ENCODE measurements around the gene MAPK1. TPM values are rescaled to one million over a fixed set of nuclear protein-coding genes. Genes with fewer than 3 reads are reported as not detected.
"Not testable (repeated sequence)": the region's sequence is repeated elsewhere in the genome, so short reads cannot be mapped to it uniquely, and the experiment has no call there.

MAPK1 gene
- total RNA-seq, 2 experiments from 2014 or later, result 96.1 to 106 TPM

DNA sequence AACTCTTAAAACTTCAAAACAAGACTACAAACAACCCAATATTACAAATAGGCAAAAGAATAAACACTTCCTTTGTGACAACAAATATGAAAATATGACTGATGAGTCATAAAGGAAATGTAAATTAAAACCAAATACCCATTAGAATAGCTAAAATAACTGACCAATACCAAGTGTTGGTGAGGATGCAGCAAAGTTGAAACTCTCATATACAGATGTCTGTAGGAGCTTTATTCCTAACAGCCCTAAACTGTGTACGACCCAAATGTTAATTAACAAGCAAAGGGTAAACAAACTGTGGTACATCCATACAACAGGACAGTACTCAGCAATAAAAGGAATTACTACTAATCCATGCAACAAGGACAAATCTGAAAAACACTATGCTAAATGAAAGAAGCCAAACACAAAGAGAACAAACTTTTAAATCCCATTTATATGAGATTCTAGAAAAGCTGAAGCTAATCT, 43.0 kb downstream of the MAPK1 start:
- Mint-ChIP-seq H3K27ac (no peak overlapping the region), H3K4me3 (no peak overlapping the region), H3K9me3 (no peaks in the 10 kb centered on the region), H3K36me3 (peaks cover 2% of the 10 kb centered on the region), H3K27me3 (no peaks in the 10 kb centered on the region), H3K4me1 (peaks cover 55% of the 10 kb centered on the region)
- DNase-seq, result no peak

DNA sequence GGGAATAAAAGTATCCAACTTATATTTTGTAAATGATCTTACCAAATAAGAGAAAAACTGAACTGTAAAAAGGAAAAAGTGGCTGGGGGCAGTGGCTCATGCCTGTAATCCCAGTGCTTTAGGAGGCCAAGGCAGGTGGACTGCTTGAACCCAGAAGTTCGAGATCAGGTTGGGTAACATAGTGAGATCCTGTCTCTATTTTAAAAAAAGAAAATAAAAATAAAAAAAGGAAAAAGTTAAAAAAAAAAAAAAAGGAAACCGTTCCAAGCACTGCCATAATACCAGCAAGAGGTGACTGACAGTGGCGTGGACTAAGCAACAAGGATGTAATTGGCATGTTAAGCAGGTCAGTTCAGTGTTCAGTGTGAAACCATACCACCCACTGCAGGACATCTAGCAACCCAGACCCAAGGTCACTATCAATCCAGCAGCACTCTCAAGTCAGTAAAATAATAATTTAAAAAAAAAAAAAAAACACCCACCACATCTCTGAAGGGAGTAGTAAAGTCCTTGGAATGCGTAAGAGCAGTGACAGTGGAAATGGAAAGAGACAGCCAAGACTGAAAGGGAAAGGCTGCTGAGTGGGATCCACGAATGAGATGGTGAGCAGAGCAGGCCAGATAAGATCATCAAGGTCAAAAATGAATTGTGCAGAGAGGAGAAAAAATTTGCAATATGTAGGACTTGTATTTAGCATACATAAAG, 43.6 kb downstream of the MAPK1 start:
- peaks cover 2% of the 10 kb centered on the region for H3K36me3 Mint-ChIP-seq
- H3K27ac Mint-ChIP-seq, result no peak overlapping the region
- H3K4me1 Mint-ChIP-seq, result peaks cover 54% of the 10 kb centered on the region
- H3K4me3 Mint-ChIP-seq, result no peak overlapping the region
- H3K9me3 Mint-ChIP-seq, result no peaks in the 10 kb centered on the region
- no peak for DNase-seq
- no peaks in the 10 kb centered on the region for H3K27me3 Mint-ChIP-seq

DNA sequence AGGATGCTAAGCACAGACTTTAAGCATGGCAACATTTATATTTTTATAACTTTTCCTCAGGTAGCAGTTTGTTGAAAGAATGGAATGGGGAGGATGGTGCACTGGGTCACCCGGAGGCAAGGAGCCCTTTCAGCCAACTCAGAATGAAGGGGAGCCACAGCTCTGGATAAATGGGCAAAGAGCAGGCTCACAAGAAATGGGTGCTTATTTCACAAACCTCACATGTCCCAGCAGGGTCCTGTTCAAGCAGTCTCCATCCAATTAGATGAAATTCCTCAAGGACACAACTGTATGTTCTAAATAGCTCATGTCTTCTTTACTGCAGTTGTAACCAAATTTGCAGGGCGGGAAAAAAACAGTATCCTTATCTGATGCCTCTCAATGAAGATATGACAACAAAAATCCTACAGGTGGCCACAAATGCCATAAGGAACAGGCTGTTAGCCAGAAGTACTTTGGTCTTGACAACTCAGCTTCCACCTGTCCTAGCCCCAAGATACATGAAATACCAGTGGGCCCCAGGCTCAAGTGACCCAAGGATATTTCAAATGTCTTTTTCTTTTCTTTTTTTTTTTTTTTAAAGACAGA, 48.2 kb downstream of the MAPK1 start:
- H3K36me3 Mint-ChIP-seq, result peaks cover 21% of the 10 kb centered on the region
- H3K9me3 Mint-ChIP-seq, result no peaks in the 10 kb centered on the region
- H3K4me3 Mint-ChIP-seq, result no peak overlapping the region
- no peak for DNase-seq
- no peak overlapping the region for H3K27ac Mint-ChIP-seq
- H3K4me1 Mint-ChIP-seq, result peaks cover 56% of the 10 kb centered on the region
- no peaks in the 10 kb centered on the region for H3K27me3 Mint-ChIP-seq

DNA sequence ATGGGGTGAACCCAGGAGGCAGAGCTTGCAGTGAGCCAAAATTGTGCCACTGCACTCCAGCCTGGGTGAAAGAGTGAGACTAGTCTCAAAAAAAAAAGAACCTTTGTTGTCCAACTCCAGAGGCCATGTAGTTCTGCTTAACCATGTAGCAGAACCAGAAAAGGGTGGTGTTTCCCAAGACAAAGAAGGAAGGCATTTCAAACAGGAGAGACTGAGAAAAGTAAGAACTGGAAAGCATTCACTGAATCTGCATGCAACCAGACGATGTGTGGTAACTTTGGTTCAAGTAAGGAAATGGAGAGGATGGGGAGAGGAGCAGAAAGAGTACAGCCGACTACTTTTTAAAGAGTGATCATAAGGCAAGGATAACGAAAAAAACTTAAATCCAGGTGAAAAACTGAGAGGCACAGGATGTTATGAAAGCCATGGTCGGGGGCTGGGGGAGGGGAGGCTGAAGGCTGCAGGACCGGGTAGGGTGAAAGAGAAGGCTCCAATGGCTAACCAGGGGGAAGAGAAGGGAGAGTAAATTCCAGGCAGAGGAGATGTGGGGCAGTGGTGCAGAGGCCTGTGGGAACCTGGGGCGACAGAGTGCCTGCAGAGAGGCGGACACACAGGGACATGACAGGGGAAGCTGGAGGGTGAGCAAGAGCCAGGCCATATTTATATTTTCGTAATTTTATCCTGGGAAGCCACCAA, 48.8 kb downstream of the MAPK1 start:
- H3K27me3 Mint-ChIP-seq, result no peaks in the 10 kb centered on the region
- no peak overlapping the region for H3K4me3 Mint-ChIP-seq
- peak overlapping the region; percentile 19 for H3K27ac Mint-ChIP-seq
- H3K9me3 Mint-ChIP-seq, result no peaks in the 10 kb centered on the region
- peaks cover 56% of the 10 kb centered on the region for H3K4me1 Mint-ChIP-seq
- H3K36me3 Mint-ChIP-seq, result peaks cover 23% of the 10 kb centered on the region
- DNase-seq, result no peak

DNA sequence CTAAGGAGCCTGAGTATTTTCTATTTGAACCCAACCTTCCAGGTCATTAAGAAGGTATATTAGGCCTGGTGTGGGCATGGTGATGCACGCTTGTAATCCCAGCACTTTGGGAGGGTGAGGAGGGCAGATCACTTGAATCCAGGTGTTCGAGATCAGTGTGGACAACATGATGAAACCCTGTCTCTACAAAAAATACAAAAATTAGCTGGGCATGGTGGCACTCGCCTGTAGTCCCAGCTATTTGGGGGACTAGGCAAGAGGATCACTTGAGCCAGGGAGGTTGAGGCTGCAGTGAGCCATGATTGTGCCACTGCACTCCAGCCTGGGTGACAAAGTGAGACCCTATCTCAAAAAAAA, 50.0 kb downstream of the MAPK1 start:
- DNase-seq, H3K27me3 Mint-ChIP-seq, H3K4me3 Mint-ChIP-seq, H3K9me3 Mint-ChIP-seq: not testable (repeated sequence)
- H3K27ac Mint-ChIP-seq, result peak overlapping the region; percentile 91
- H3K4me1 Mint-ChIP-seq, result peaks cover 50% of the 10 kb centered on the region
- H3K36me3 Mint-ChIP-seq, result peaks cover 21% of the 10 kb centered on the region

DNA sequence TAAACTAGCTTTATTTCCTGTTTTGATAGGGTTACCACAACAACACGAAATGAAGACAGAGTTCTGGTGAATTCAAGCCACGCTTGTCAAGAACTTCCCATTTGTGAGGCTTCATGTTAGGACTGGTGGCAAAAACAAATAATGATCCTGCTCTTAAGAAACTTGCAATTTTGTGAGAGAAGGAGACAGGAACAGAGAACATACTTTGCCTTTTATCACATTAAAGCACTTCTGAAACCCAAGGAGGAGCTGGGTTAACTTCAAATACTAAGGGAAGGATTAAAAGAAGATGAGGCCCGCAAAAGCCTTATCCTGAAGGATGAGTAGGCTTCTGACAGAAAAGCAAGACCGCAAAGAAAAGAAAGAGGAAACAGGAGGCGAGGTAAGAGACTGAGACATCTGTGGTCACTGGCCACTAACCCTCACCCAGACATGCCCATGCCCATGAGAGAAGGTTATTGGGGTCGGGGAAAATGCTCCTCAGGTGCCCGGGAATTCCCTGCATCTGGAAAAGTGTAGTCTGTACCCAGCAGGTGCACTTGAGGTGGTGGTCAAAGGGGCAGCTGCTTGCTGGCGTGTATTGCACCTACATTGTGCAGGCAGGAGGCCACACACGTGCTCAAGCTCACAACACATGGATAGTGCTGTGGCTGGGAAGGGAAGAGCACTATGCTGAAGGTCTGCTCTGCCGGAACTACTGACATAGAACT, 50.5 kb downstream of the MAPK1 start:
- Mint-ChIP-seq H3K9me3 (no peaks in the 10 kb centered on the region), H3K27ac (peak overlapping the region; percentile 91), H3K4me1 (peaks cover 50% of the 10 kb centered on the region), H3K27me3 (no peaks in the 10 kb centered on the region), H3K36me3 (peaks cover 22% of the 10 kb centered on the region), H3K4me3 (peak overlapping the region; percentile 54)
- peak; percentile 5 for DNase-seq

DNA sequence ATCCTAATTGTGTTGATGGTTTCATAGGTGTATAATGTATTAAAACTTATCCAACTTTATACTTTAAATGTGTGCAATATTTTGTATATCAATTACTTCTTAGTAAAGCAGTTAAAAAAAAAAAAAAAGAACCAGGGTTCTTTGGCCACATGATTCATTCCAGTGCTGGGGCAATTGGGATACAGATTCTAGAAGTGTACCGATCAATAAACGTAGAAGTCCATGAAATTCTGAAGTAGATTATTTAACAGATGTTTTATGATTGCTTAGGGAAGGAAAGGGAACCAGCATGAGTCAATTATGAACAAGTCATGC, 51.0 kb downstream of the MAPK1 start:
- Mint-ChIP-seq H3K27ac (peak overlapping the region; percentile 91), H3K36me3 (peaks cover 26% of the 10 kb centered on the region), H3K4me1 (peaks cover 48% of the 10 kb centered on the region), H3K9me3 (no peaks in the 10 kb centered on the region), H3K27me3 (no peaks in the 10 kb centered on the region), H3K4me3 (no peak overlapping the region)
- no peak for DNase-seq

DNA sequence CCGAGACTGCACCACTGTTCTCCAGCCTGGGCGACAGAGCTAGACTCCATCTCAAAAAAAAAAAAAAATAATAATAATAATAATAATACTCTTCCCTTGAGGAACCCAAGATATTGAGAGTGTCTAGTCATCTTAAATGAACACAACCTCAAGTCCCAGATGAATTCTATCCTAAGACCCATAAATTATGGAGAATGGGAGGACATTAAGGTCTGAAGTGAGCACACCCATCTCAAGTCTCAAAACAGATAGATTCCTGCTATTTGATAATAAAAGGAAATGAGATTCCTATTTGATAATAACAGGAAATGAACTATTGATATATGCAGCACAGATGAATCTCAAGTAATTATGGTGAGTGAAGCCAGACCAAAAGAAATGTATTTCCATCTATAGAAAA, 51.5 kb downstream of the MAPK1 start:
- no peaks in the 10 kb centered on the region for H3K9me3 Mint-ChIP-seq
- peaks cover 26% of the 10 kb centered on the region for H3K36me3 Mint-ChIP-seq
- H3K4me3 Mint-ChIP-seq, result no peak overlapping the region
- peak overlapping the region; percentile 16 for H3K27ac Mint-ChIP-seq
- no peak for DNase-seq
- H3K27me3 Mint-ChIP-seq, result no peaks in the 10 kb centered on the region
- H3K4me1 Mint-ChIP-seq, result peaks cover 44% of the 10 kb centered on the region

DNA sequence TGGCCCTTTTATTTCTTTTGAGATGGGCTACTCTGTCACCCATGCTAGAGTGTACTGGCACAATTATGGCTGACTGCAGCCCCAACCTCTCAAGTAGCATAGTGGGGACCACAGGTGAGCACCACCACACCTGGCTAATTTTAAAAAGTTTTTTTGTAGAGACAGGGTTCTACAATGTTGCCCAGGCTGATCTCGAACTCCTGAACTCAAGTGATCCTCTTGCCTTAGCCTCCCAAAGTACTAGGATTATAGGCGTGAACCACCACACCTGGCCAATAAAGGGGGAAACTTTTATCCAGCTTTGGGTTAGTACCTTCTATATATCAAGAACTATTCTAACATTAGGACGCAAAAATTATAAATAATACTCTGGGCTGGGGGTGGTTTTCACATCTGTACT, 52.1 kb downstream of the MAPK1 start:
- H3K9me3 Mint-ChIP-seq, result no peaks in the 10 kb centered on the region
- no peak for DNase-seq
- no peak overlapping the region for H3K4me3 Mint-ChIP-seq
- peaks cover 30% of the 10 kb centered on the region for H3K36me3 Mint-ChIP-seq
- peaks cover 42% of the 10 kb centered on the region for H3K4me1 Mint-ChIP-seq
- H3K27me3 Mint-ChIP-seq, result no peaks in the 10 kb centered on the region
- no peak overlapping the region for H3K27ac Mint-ChIP-seq

DNA sequence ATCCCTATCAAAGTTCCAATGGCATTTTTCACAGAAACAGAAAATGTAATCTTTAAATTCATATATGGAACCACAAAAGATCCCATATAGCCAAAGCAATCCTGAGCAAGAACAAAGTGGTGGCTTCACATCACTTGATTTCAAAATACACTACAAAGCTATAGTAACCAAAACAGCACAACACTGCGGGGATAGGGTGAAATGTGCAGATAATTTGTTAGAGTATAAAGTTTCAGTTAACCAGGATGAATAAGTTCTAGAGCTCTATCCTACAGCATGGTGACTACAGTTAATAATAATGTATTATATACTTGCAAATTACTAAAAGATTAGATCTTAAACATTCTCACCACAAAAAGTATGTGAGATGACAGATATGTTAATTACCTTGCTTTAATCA, 55.5 kb downstream of the MAPK1 start:
- H3K27me3 Mint-ChIP-seq, result no peaks in the 10 kb centered on the region
- H3K27ac Mint-ChIP-seq, result no peak overlapping the region
- no peak for DNase-seq
- no peaks in the 10 kb centered on the region for H3K9me3 Mint-ChIP-seq
- H3K36me3 Mint-ChIP-seq, result peaks cover 20% of the 10 kb centered on the region
- peaks cover 18% of the 10 kb centered on the region for H3K4me1 Mint-ChIP-seq
- no peak overlapping the region for H3K4me3 Mint-ChIP-seq

DNA sequence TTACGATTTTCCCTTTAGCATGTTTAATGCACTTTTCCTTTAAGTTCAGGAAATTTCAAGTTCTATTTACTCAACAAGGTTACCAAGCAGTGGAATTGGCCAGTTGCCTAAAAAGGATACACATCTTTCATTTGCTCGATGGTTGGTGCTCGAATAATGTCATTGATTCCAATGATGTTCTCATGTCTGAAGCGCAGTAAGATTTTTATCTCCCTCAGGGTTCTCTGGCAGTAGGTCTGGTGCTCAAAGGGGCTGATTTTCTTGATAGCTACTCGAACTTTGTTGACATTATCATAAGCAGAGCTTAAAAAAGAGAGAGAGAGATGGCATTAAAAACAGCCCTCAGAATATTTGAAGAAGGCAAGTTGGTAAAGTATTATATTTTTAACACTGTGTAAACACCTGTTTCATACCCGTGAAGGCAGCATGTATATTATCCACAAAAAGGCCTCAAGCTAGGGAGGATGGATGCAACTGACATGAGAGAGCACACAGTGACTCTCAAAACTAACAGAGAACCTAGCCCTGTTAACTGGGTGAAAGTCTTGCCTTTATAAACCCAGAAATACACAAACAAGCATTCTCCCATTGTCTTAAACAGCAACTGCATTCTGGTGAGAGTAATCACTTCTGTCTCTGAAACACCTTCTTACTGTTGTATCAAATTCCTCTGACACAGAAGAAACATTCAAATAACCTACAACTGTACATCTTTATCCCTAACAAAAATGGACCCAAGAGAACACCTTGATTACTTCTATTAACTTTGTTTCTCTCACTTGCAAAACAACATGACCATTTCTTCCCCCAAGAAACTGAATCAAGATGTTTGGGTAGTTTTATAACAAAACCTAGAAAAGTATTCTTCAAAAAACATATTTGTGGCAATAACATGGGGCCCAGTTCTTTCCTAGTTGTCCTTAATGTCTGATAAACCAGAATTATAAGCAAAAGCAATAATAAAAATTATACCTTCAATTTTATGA, 59.6 kb downstream of the MAPK1 start:
- Mint-ChIP-seq H3K4me1 (no peaks in the 10 kb centered on the region), H3K27me3 (no peaks in the 10 kb centered on the region), H3K27ac (no peak overlapping the region), H3K9me3 (no peaks in the 10 kb centered on the region), H3K4me3 (no peak overlapping the region), H3K36me3 (peaks cover 16% of the 10 kb centered on the region)
- DNase-seq, result no peak

DNA sequence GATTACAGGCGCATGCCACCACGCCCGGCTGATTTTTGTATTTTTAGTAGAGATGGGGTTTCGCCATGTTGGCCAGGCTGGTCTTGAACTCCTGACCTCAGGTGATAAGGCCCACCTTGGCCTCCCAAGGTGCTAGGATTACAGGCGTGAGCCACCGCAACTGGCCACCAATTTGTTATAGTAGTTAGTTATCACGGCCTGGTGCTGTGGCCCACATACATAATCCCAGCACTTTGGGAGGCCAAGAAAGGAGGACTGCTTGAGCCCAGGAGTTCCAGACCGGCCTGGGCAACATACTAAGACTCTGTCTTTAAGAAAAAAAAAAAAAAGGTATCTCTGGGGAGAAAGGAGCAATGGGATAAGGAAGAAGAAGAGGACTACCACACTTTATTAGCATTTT, 62.1 kb downstream of the MAPK1 start:
- H3K9me3 Mint-ChIP-seq, H3K27ac Mint-ChIP-seq, DNase-seq, H3K27me3 Mint-ChIP-seq, H3K4me3 Mint-ChIP-seq, H3K4me1 Mint-ChIP-seq: not testable (repeated sequence)
- peaks cover 20% of the 10 kb centered on the region for H3K36me3 Mint-ChIP-seq

DNA sequence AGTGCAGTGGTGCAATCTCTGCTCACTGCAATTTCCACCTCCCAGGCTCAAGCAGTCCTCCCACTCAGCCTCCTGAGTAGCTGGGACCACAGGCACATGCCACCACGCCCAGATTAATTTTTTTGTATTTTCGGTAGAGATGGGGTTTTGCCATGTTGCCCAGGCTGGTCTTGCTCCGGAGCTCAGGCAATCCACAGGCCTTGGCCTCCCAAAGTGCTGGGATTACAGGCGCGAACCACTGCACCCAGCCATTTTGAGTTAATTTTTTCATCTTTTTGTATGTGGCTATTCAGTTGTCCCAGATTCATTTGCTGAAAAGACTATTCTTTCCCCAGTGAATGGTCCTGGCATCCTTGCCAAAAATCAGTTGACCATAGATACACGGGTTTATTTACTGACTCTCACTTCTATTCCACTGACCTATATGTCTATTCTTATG, 63.6 kb downstream of the MAPK1 start:
- H3K4me1 Mint-ChIP-seq, result no peaks in the 10 kb centered on the region
- H3K27ac Mint-ChIP-seq, result no peak overlapping the region
- H3K9me3 Mint-ChIP-seq, result no peaks in the 10 kb centered on the region

DNA sequence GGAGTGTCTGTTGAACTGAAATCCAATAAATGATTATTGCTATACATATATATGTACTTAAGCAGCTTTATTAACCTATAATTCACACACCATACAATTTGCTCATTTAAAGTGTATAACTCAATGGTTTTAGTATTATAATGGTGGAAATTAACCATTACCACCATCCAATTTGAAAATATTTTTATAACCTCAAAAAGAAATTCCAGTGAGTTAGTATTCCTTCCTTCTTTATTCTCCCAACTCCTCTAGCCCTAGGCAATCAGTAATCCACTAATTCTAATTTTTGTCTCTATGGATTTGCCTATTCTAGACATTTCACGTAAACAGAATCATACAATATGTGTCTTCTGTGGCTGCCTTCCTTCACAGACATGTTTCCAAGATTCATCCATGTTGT, 64.8 kb downstream of the MAPK1 start:
- Mint-ChIP-seq H3K4me3 (no peak overlapping the region), H3K9me3 (no peaks in the 10 kb centered on the region), H3K27me3 (no peaks in the 10 kb centered on the region), H3K4me1 (no peaks in the 10 kb centered on the region), H3K36me3 (peaks cover 21% of the 10 kb centered on the region), H3K27ac (no peak overlapping the region)
- no peak for DNase-seq

More for the DNA sequence above, 63.6 kb downstream of the MAPK1 start:
- no peak for DNase-seq
- no peaks in the 10 kb centered on the region for H3K27me3 Mint-ChIP-seq
- peaks cover 20% of the 10 kb centered on the region for H3K36me3 Mint-ChIP-seq
- no peak overlapping the region for H3K4me3 Mint-ChIP-seq
